Thoracic aorta (tissue), 2 donors: ENCODE data around the gene SOX9. TPM values are rescaled to one million over a fixed set of nuclear protein-coding genes. Genes with fewer than 3 reads are reported as not detected.

Experiments
- ATAC-seq: fragments of 150-250 bp; one replicate; pipeline ENCODE4 v1.8.0; 2017; ENCODE audit warnings: low read depth; ENCODE audit not compliant: insufficient number of reproducible peaks, low FRiP score
- DNase-seq: peaks from one replicate; pipeline ENCODE4 v3.0.0-alpha.2; 2020; ENCODE audit warnings: low spot score
- H3K27ac ChIP-seq, 2 donors: fragments of 200-600 bp; sonication (generic); 1 replicate in 1 of 2; 2 replicates in 1 of 2; pipeline ENCODE4 v1.5.1; 2016; ENCODE audit warnings: mild to moderate bottlenecking in 2 of 2, moderate library complexity in 2 of 2
- H3K27me3 ChIP-seq: fragments of 200-600 bp; sonication (generic); replicated peaks from 2 replicates; pipeline ENCODE4 v1.6.0; 2016; ENCODE audit warnings: mild to moderate bottlenecking; ENCODE audit not compliant: insufficient read depth
- H3K36me3 ChIP-seq: fragments of 200-600 bp; sonication (generic); one replicate; pipeline ENCODE4 v1.5.1; 2016
- H3K4me1 ChIP-seq, 2 donors: fragments of 200-600 bp; sonication (generic); 1 replicate in 1 of 2; 2 replicates in 1 of 2; pipeline versions ENCODE4 v1.5.1 to v1.6.0; 2016; ENCODE audit warnings: low read depth in 2 of 2, mild to moderate bottlenecking in 1 of 2; ENCODE audit not compliant: control insufficient read depth in 1 of 2
- H3K4me3 ChIP-seq: fragments of 200-600 bp; sonication (generic); 2 replicates; pipeline ENCODE4 v1.5.1; 2016; ENCODE audit warnings: mild to moderate bottlenecking
- H3K9me3 ChIP-seq: fragments of 200-600 bp; sonication (generic); 2 replicates; pipeline ENCODE4 v1.5.1; 2016
- CTCF ChIP-seq: fragments of 200-600 bp; sonication (generic); IDR thresholded peaks from one replicate; pipeline ENCODE4 v1.5.1; 2019; ENCODE audit warnings: antibody characterized with exemption
- total RNA-seq, 2 donors: library from RNA; depleted of rRNA; stranded (reverse); fragments of >200 nt; gene quantifications; one replicate each; pipeline versions ENCODE4 v1.1.0 to v1.2.3, GENCODE V29; 2016

Gene SOX9
- total RNA-seq, 2 donors from 2014 or later, result 1.2 to 3.6 TPM

GRCh38 chr17:72079700-72080099, 41.1 kb upstream of the SOX9 start:
- Histone ChIP-seq H3K4me3 (no peak overlapping the region), H3K27ac (no peak overlapping the region)
- ATAC-seq, result no peak

GRCh38 chr17:72087876-72088275, 32.9 kb upstream of the SOX9 start:
- Histone ChIP-seq H3K36me3 (no peaks in the 10 kb centered on the region), H3K9me3 (no peaks in the 10 kb centered on the region), H3K27me3 (no peaks in the 10 kb centered on the region), H3K27ac (no peak overlapping the region), H3K4me3 (no peak overlapping the region), H3K4me1 (no peaks in the 10 kb centered on the region)
- ATAC-seq (no peak), DNase-seq (no peak)
- no peak for TF ChIP-seq CTCF

More at GRCh38 chr17:72079700-72080099, 41.1 kb upstream of the SOX9 start:
- DNase-seq, result no peak
- TF ChIP-seq CTCF, result no peak
- H3K4me1 ChIP-seq, result no peaks in the 10 kb centered on the region
- no peaks in the 10 kb centered on the region for H3K27me3 ChIP-seq
- H3K36me3 ChIP-seq, result no peaks in the 10 kb centered on the region
- no peaks in the 10 kb centered on the region for H3K9me3 ChIP-seq

- Histone ChIP-seq H3K36me3 (no peaks in the 10 kb centered on the region), H3K9me3 (no peaks in the 10 kb centered on the region), H3K4me3 (no peak overlapping the region), H3K27ac (no peak overlapping the region), H3K27me3 (no peaks in the 10 kb centered on the region), H3K4me1 (no peaks in the 10 kb centered on the region)
- TF ChIP-seq CTCF, result no peak
- ATAC-seq (no peak), DNase-seq (no peak)
Observed at GRCh38 chr17:72089453-72089987, 31.3 kb upstream of the SOX9 start.

GRCh38 chr17:72090108-72090507, 30.7 kb upstream of the SOX9 start:
- no peak for TF ChIP-seq CTCF
- H3K4me1 ChIP-seq, result no peaks in the 10 kb centered on the region
- H3K4me3 ChIP-seq, result no peak overlapping the region
- no peak overlapping the region for H3K27ac ChIP-seq
- H3K27me3 ChIP-seq, result no peaks in the 10 kb centered on the region
- ATAC-seq, result no peak
- DNase-seq, result no peak
- H3K9me3 ChIP-seq, result no peaks in the 10 kb centered on the region
- H3K36me3 ChIP-seq, result no peaks in the 10 kb centered on the region

- DNase-seq (no peak), ATAC-seq (no peak)
- no peaks in the 10 kb centered on the region for H3K9me3 ChIP-seq
- no peak overlapping the region for H3K4me3 ChIP-seq
- H3K27ac ChIP-seq, result no peak overlapping the region
- H3K4me1 ChIP-seq, result no peaks in the 10 kb centered on the region
- TF ChIP-seq CTCF, result no peak
- H3K36me3 ChIP-seq, result no peaks in the 10 kb centered on the region
- H3K27me3 ChIP-seq, result no peaks in the 10 kb centered on the region
Observed at GRCh38 chr17:72092710-72093322, 28.0 kb upstream of the SOX9 start.
